Measurements from ENCODE around the gene TPRX1.
A peak's percentile ranks its signal among the peaks of the same experiment; 100 is the strongest.
"Not testable (repeated sequence)": the region's sequence is repeated elsewhere in the genome, so short reads cannot be mapped to it uniquely, and the experiment has no call there.

Gene TPRX1

DNA sequence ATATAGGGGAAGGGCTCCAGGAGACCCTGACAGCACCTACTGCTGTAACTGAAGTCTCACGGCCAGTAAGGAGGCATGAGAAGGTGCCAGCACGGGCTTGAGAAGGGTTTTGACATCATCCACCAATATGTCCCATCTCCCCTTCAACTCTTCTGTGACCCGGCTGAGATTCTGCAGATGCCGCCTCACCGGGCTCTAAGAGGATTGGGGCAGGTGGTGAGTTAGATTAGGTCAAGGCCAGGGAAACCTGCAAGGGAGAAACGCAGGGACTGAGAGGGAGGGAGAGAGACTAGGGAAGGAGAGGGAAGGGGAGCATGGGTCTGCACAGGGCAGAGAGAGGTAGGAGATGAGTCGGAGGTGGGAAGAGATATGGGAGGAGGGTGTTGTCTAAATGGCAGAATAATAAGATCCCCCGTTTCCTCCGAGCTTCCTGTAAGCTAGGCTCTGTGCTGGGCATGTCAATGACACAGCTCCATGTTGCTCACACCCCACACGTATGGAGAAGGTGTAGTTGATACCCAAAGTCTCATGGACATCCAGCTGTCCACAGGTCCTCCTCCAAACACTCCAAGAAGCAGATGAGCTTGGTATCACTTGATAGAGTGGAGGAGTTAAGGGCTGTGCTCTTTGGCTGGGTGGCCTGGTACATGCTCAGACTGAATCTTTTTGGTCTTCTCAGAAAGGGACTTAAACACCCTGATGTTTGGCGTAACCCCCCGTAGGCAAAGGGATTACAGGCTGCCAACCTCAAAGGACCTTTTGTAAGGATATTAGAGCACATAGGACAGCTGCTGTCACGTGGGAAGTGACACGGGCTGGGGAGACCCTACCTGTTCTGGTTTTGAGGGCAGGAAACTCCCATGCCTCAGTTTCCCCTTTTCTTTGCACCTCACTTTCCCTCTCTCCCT, 6.1 kb downstream of the TPRX1 start:
- Histone ChIP-seq H3K4me3 (replicated peaks; ENCODE audit: low read depth, low read length) (no peak overlapping the region), H3K36me3 (ENCODE audit: control insufficient read depth, insufficient read depth, low read length) (no peaks in the 10 kb centered on the region), H3K27me3 (replicated peaks; ENCODE audit: control insufficient read depth, insufficient read depth, low read length) (no peaks in the 10 kb centered on the region)
- TF ChIP-seq, protein P1, sequence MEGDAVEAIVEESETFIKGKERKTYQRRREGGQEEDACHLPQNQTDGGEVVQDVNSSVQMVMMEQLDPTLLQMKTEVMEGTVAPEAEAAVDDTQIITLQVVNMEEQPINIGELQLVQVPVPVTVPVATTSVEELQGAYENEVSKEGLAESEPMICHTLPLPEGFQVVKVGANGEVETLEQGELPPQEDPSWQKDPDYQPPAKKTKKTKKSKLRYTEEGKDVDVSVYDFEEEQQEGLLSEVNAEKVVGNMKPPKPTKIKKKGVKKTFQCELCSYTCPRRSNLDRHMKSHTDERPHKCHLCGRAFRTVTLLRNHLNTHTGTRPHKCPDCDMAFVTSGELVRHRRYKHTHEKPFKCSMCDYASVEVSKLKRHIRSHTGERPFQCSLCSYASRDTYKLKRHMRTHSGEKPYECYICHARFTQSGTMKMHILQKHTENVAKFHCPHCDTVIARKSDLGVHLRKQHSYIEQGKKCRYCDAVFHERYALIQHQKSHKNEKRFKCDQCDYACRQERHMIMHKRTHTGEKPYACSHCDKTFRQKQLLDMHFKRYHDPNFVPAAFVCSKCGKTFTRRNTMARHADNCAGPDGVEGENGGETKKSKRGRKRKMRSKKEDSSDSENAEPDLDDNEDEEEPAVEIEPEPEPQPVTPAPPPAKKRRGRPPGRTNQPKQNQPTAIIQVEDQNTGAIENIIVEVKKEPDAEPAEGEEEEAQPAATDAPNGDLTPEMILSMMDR (IDR thresholded peaks at IDR 0.05; ENCODE audit: insufficient read depth, low read length, poor library complexity, severe bottlenecking), result no peak
- DNase-seq (ENCODE audit: extremely low read depth, insufficient read length), result no peak

DNA sequence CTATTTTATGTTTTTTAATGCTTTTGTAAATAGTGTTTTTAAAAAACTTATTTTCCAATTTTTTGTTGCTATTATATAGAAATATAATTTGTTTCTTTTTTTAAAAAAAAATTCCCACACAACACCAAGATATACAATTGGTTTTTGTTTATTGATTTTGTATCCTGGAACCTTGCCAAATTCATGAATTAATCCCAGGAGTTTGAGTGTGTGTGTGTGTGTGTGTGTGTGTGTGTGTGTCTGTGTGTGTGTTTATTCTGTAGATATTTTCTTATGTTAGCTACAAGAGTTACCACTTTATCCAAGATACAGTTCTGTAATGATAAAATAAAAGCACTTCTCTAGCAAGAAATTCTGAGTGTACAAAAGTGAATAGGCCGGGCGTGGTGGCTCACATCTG, 7.6 kb downstream of the TPRX1 start:
- Histone ChIP-seq H3K36me3 (ENCODE audit: control insufficient read depth, insufficient read depth, low read length) (no peaks in the 10 kb centered on the region), H3K4me3 (replicated peaks; ENCODE audit: low read depth, low read length) (no peak overlapping the region), H3K27me3 (replicated peaks; ENCODE audit: control insufficient read depth, insufficient read depth, low read length) (no peaks in the 10 kb centered on the region)
- DNase-seq (ENCODE audit: extremely low read depth, insufficient read length), result no peak
- TF ChIP-seq, protein P1 (IDR thresholded peaks at IDR 0.05; ENCODE audit: insufficient read depth, low read length, poor library complexity, severe bottlenecking), result no peak

DNA sequence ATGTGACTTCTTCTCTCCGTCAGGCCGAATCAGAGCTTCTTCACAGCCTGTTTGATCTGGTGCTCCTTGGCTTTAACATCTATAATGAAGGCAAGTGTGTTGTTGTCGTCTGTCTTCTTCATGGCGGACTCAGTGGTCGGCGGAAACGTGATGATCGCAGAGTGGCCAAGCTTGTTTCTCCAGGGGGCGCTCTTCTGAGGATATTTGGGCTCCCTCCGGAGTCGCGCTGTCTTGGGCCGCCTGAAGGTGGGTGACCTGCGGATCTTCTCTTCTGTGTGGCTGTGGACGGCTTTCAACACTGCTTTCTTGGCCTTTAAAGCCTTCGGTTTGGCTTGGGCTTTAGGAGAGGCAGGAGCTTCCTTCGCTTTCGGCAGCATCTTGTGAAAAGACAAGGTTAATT, 9.8 kb downstream of the TPRX1 start:
- no peaks in the 10 kb centered on the region for H3K27me3 ChIP-seq (replicated peaks; ENCODE audit: control insufficient read depth, insufficient read depth, low read length)
- H3K4me3 ChIP-seq (replicated peaks; ENCODE audit: low read depth, low read length), result no peak overlapping the region
- no peaks in the 10 kb centered on the region for H3K36me3 ChIP-seq (ENCODE audit: control insufficient read depth, insufficient read depth, low read length)
- no peak for DNase-seq (ENCODE audit: extremely low read depth, insufficient read length)
- TF ChIP-seq, protein P1 (IDR thresholded peaks at IDR 0.05; ENCODE audit: insufficient read depth, low read length, poor library complexity, severe bottlenecking), result peak; percentile 14

DNA sequence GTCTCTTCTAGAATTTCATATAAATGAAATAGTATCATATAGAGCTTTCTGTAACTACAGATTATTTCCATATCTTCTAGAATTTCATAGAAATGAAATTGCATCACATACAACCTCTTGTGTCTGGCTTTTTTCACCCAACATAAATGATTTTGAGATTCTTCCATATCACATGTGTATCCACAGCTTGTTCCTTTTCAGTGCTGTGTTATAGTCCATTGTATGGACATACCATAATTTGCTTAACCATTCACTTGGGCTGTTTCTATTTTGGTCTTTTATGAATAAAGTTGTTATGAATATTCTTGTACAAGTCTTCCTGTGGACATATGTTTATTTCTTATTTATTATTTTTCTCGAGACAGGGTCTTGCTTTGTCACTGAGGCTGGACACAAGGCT, 11.7 kb downstream of the TPRX1 start:
- no peak for DNase-seq (ENCODE audit: extremely low read depth, insufficient read length)
- TF ChIP-seq, protein P1 (IDR thresholded peaks at IDR 0.05; ENCODE audit: insufficient read depth, low read length, poor library complexity, severe bottlenecking), result no peak
- no peaks in the 10 kb centered on the region for H3K36me3 ChIP-seq (ENCODE audit: control insufficient read depth, insufficient read depth, low read length)
- H3K4me3 ChIP-seq (replicated peaks; ENCODE audit: low read depth, low read length), result no peak overlapping the region
- no peaks in the 10 kb centered on the region for H3K27me3 ChIP-seq (replicated peaks; ENCODE audit: control insufficient read depth, insufficient read depth, low read length)

DNA sequence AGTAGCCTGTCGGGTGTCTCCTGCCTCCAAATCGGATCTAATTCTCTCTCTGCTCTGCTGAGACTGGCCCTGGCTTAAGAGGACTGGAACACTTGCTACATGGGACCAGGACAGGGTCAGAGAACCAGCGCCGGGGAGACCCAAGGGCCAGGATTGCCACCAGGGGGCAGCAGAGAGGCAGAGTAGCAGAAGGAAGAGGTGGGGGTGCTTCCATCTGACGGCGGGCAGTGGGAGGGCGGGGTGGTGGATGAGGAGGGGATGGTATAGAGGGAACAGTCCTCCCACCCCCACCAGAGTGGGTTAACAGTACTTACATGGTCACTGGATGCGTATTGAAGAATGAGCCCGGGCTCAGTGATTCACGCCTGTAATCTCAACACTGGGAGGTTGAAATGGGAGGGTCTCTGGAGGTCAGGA, 13.9 kb downstream of the TPRX1 start:
- no peak overlapping the region for H3K4me3 ChIP-seq (replicated peaks; ENCODE audit: low read depth, low read length)
- TF ChIP-seq, protein P1 (IDR thresholded peaks at IDR 0.05; ENCODE audit: insufficient read depth, low read length, poor library complexity, severe bottlenecking), result peak; percentile 94
- DNase-seq (ENCODE audit: extremely low read depth, insufficient read length), result peak; percentile 56
- no peaks in the 10 kb centered on the region for H3K36me3 ChIP-seq (ENCODE audit: control insufficient read depth, insufficient read depth, low read length)
- H3K27me3 ChIP-seq (replicated peaks; ENCODE audit: control insufficient read depth, insufficient read depth, low read length), result no peaks in the 10 kb centered on the region

DNA sequence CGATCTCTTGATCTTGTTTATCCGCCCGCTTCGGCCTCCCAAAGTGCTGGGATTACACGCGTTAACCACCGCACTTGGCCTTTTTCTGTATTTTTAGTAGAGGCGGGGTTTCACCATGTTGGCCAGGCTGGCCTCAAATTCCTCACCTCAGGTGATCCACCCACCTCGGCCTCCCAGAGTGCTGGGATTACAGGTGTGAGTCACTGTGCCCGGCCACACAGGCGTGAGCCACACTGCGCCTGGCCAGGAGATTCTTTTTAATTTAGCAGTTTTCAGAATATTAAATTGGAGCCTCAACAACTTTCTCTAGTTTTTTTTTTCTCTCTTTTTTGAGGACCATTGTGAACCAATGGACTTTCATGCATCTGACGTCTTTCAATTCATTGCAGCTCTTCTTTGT, 14.5 kb downstream of the TPRX1 start:
- not testable (repeated sequence) for H3K36me3 ChIP-seq (ENCODE audit: control insufficient read depth, insufficient read depth, low read length); H3K27me3 ChIP-seq (replicated peaks; ENCODE audit: control insufficient read depth, insufficient read depth, low read length); DNase-seq (ENCODE audit: extremely low read depth, insufficient read length); H3K4me3 ChIP-seq (replicated peaks; ENCODE audit: low read depth, low read length)

DNA sequence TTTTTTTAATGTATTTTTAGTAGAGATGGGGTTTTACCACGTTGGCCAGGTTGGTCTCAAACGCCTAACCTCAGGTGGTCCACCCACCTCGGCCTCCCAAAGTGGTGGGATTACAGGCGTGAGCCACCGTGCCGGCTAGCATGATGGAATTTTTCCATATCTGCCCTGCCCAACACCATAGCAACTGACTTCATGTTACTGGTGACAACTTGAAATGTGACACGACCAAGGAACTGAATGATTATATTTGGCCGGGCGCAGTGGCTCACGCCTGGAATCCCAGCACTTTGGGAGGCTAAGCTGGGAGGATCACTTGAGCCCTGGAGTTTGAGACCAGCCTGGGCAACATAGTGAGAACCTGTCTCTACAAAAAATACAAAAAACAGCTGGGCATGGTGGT, 17.0 kb downstream of the TPRX1 start:
- not testable (repeated sequence) for H3K27me3 ChIP-seq (replicated peaks; ENCODE audit: control insufficient read depth, insufficient read depth, low read length); H3K4me3 ChIP-seq (replicated peaks; ENCODE audit: low read depth, low read length); DNase-seq (ENCODE audit: extremely low read depth, insufficient read length); H3K36me3 ChIP-seq (ENCODE audit: control insufficient read depth, insufficient read depth, low read length)

Data from GM06990 (cell line).